Upper lobe of left lung (tissue), 6 donors: ENCODE data around the gene SNX5. TPM values are rescaled to one million over a fixed set of nuclear protein-coding genes. Genes with fewer than 3 reads are reported as not detected.

ENCODE experiments used
- ATAC-seq, 2 donors: fragments of 200-7000 bp; cut with Tn5 transposase; one replicate each; pipeline ENCODE4 v1.9.1; 2022; ENCODE audit warnings: mild to moderate bottlenecking in 2 of 2, moderate library complexity in 2 of 2; ENCODE audit not compliant: low FRiP score in 2 of 2
- DNase-seq, 2 donors: peaks; one replicate each; pipeline ENCODE4 v3.0.0-alpha.2; 2019 to 2020
- H3K27ac ChIP-seq, 4 donors: fragments of 200-600 bp; sonication (generic); one replicate each; pipeline ENCODE4 v1.5.1; 2016 to 2019
- H3K27me3 ChIP-seq, 4 donors: fragments of 200-600 bp; sonication (generic); one replicate each; pipeline ENCODE4 v1.5.1; 2017 to 2019
- H3K36me3 ChIP-seq, 4 donors: fragments of 200-600 bp; sonication (generic); one replicate each; pipeline ENCODE4 v1.5.1; 2016 to 2019
- H3K4me1 ChIP-seq, 4 donors: fragments of 200-600 bp; sonication (generic); one replicate each; pipeline ENCODE4 v1.5.1; 2018 to 2019
- H3K4me3 ChIP-seq, 4 donors: fragments of 200-600 bp; sonication (generic); one replicate each; pipeline ENCODE4 v1.5.1; 2017 to 2019; ENCODE audit warnings: mild to moderate bottlenecking in 2 of 4, moderate library complexity in 1 of 4
- H3K9me3 ChIP-seq, 4 donors: fragments of 200-600 bp; sonication (generic); one replicate each; pipeline ENCODE4 v1.5.1; 2018 to 2019
- CTCF ChIP-seq, 6 experiments: fragments of 450-650 bp in 4 of 6; fragments of 200-600 bp in 2 of 6; sonication (generic) in 2 of 6; IDR thresholded peaks; one replicate each; pipeline ENCODE4 v1.5.1; 2016 to 2019; ENCODE audit warnings: antibody characterized with exemption in 6 of 6
- EP300 ChIP-seq, 4 donors: sonication (generic); formaldehyde crosslinking; IDR thresholded peaks; one replicate each; pipeline ENCODE4 v1.5.1; 2017; ENCODE audit warnings: antibody characterized with exemption in 4 of 4, control low read depth in 2 of 4
- POLR2A ChIP-seq, 4 donors: fragments of 450-650 bp; IDR thresholded peaks; one replicate each; pipeline ENCODE4 v1.5.1; 2016 to 2017; ENCODE audit warnings: antibody characterized with exemption in 4 of 4, mild to moderate bottlenecking in 2 of 4
- POLR2AphosphoS5 ChIP-seq, 2 donors: sonication (generic); formaldehyde crosslinking; IDR thresholded peaks; one replicate each; pipeline ENCODE4 v1.5.1; 2017; ENCODE audit warnings: antibody characterized with exemption in 2 of 2
- WGBS, 2 donors: methylation state at CpG; one replicate each; pipeline ENCODE4 v1.1.5; 2017 to 2018; 5-methylcytosine and 5-hydroxymethylcytosine counted together
- total RNA-seq, 6 donors: library from RNA; depleted of rRNA in 4 of 6; stranded (reverse); fragments of >200 nt in 4 of 6; gene quantifications; one replicate each; pipeline versions ENCODE4 v1.1.0 to v1.2.1, GENCODE V29; 2016 to 2021
- donor health status: DM: no; HTN: no; CAD: no; lungs with moderate emphysema.
- donor health status: DM: no; HTN: yes; CAD: no; lungs with severe emphysema.

The SNX5 gene
- total RNA-seq, 6 donors from 2014 or later = 72.0 to 177 (median 111) TPM

DNA sequence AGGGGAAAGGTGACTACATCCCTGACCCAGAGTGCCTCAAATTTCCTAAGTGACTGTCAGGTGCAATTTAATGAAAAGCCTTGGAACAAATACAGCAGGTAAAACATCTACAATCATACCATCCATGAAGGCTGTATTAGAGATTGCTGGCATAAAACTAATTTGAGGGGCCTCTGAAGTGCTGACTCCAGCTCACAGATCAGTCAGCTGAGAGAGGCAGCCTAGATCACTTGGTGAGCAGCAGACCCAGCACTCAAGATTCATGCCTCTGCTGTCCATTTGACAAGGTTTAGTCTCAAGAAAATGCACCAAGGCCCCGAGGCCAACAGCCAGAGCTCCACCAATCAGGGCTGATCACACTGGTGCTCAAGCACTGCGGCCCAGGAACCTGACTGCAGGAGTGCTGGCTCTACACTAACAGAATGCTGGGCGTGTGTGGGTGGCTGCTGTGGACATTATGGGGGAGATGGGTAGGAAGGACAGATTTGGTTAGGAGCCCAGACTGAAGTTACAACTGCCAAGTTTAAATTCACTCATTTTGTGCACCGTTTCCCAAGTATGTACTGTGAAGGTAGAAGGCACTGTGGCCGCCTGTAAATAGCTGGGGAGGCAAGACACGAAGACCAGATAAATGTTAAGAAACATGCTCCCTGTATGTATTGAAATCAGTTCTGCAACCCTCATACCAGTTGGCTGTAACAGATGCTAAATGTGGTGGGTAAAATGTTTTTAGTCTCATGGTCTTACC lies 28.2 kb downstream of the SNX5 start:
- Histone ChIP-seq H3K27me3 (no peaks in the 10 kb centered on the region), H3K36me3 (peaks cover 9 to 49% (median 37%) of the 10 kb centered on the region in 4 donors), H3K9me3 (no peaks in the 10 kb centered on the region), H3K4me3 (no peak overlapping the region), H3K27ac (no peak overlapping the region), H3K4me1 (peaks cover 24 to 34% (median 27%) of the 10 kb centered on the region in 4 donors)
- TF ChIP-seq CTCF (IDR thresholded peaks at IDR 0.05) (no peak), POLR2A (IDR thresholded peaks at IDR 0.05) (no peak), EP300 (IDR thresholded peaks at IDR 0.05) (no peak), POLR2AphosphoS5 (IDR thresholded peaks at IDR 0.05) (no peak)
- ATAC-seq = no peak
- WGBS, 2 donors = 61 to 68% methylated on average over 5 to 6 of the region's 6 CpGs
- DNase-seq = no peak

DNA sequence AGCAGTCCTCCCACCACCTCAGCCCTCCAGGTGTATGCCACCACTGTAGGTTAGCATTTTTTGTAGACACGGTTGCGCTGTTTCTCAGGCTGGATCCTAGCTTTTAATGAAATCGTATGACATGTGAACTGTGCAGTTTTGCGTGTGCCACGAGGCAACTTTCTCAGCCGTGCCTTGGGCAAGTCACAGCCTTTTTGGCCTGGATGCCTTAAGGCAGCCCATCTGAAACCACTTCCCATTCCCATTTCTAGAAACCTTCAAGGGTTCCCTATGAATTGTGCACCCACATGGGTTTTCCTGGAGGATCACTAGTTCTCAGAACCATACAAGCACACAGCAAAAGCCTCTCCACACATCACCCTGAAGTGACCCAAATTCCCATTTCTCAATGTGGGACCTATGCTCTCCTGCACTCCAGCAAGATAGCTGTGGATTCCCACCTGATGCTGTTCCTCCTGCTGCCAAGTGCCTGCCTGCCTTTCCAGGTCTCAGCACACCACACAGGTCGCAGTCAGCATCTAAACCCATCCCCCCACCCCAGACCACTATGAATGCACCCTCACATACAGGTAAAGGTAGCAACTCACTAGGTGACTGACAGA lies 28.9 kb downstream of the SNX5 start:
- WGBS, 2 donors = 64 to 74% methylated on average over 7 of the region's 7 CpGs
- no peaks in the 10 kb centered on the region for H3K9me3 ChIP-seq
- no peak overlapping the region for H3K4me3 ChIP-seq
- H3K36me3 ChIP-seq = peaks cover 9 to 42% (median 32%) of the 10 kb centered on the region in 4 donors
- DNase-seq (no peak), ATAC-seq (no peak)
- H3K4me1 ChIP-seq = peaks cover 24 to 34% (median 27%) of the 10 kb centered on the region in 4 donors
- peak overlapping the region in 1 of 4 donors; percentile 2 for H3K27ac ChIP-seq
- no peak for TF ChIP-seq POLR2AphosphoS5 (IDR thresholded peaks at IDR 0.05)
- TF ChIP-seq EP300 (IDR thresholded peaks at IDR 0.05) = no peak
- TF ChIP-seq CTCF (IDR thresholded peaks at IDR 0.05) = no peak
- no peak for TF ChIP-seq POLR2A (IDR thresholded peaks at IDR 0.05)
- H3K27me3 ChIP-seq = no peaks in the 10 kb centered on the region

DNA sequence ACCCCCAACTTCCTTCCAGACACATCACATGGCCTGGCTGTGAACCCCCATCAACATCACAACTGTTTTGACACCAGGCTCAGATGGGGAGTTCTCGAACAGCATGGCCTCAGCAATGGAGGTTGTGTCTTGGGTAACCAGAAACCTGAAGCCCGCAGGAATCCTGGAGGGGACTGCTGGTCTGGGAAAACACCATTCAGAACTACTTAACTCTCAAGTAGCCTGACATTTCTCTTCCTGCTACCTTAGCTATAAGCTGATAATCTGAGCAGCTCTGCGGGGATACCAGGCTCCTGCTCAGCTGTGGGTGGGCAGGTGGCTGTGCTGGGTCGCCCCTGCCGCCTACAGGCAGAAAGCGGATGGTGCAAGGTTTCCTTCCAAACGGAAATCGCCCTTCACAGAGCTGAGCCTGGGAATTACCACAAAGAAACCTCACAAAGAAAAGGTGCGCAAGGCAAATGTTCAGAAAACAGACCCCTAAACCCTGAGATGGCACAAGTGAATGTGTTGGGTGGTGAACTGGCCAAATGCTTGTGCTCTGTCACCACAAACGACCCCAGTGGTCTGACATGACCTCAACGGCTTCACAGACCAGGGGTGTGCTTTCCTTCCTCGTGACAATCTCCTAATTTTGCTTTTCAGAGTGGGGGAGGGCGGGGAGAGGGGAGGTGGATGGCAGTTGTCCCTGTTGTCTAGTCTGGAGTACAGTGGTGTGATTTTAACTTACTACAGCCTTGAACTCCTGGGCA lies 29.5 kb downstream of the SNX5 start:
- peak; percentile 65 to 80 for DNase-seq
- peak overlapping the region in 2 of 4 donors; percentile 8 to 15 for H3K27ac ChIP-seq

More for the DNA sequence above, 29.5 kb downstream of the SNX5 start:
- H3K36me3 ChIP-seq = peaks cover 9 to 35% (median 27%) of the 10 kb centered on the region in 4 donors
- peaks cover 24 to 34% (median 27%) of the 10 kb centered on the region in 4 donors for H3K4me1 ChIP-seq
- 13 to 14% methylated on average over 10 to 13 of the region's 13 CpGs for WGBS, 2 donors
- H3K4me3 ChIP-seq = no peak overlapping the region
- no peak for TF ChIP-seq POLR2A (IDR thresholded peaks at IDR 0.05)
- no peak for TF ChIP-seq EP300 (IDR thresholded peaks at IDR 0.05)
- TF ChIP-seq POLR2AphosphoS5 (IDR thresholded peaks at IDR 0.05) = peak in 1 of 2 donors; percentile 14
- TF ChIP-seq CTCF (IDR thresholded peaks at IDR 0.05) = peak; percentile 72 to 89 (median 88)
- no peaks in the 10 kb centered on the region for H3K9me3 ChIP-seq
- H3K27me3 ChIP-seq = no peaks in the 10 kb centered on the region
- peak; percentile 81 to 88 for ATAC-seq
